HUES48 (cell line): ENCODE measurements around the gene CNTFR.
A peak's percentile ranks its signal among the peaks of the same experiment; 100 is the strongest.

Experiments used
- H3K27ac ChIP-seq: one replicate; pipeline ENCODE4 v1.7.0; 2013; ENCODE audit warnings: low read depth, low read length, inconsistent platforms
- H3K27me3 ChIP-seq: 2 replicates; pipeline ENCODE4 v1.6.1; 2013; ENCODE audit warnings: mild to moderate bottlenecking, low read length; ENCODE audit not compliant: control insufficient read depth, insufficient read depth
- H3K36me3 ChIP-seq: 2 replicates; pipeline ENCODE4 v1.6.1; 2013; ENCODE audit warnings: low read length; ENCODE audit not compliant: control insufficient read depth, insufficient read depth
- H3K4me1 ChIP-seq: 2 replicates; pipeline ENCODE4 v1.6.1; 2013; ENCODE audit warnings: mild to moderate bottlenecking, low read length; ENCODE audit not compliant: control insufficient read depth, insufficient read depth
- H3K4me3 ChIP-seq: 2 replicates; pipeline ENCODE4 v1.5.1; 2013; ENCODE audit warnings: mild to moderate bottlenecking, low read depth, low read length
- H3K9ac ChIP-seq: 2 replicates; pipeline ENCODE4 v1.6.1; 2013; ENCODE audit warnings: mild to moderate bottlenecking, low read depth, low read length, moderate library complexity
- H3K9me3 ChIP-seq: 2 replicates; pipeline ENCODE4 v1.6.1; 2013; ENCODE audit warnings: low read length; ENCODE audit not compliant: control insufficient read depth, insufficient read depth

Gene CNTFR

GRCh38 chr9:34582787-34583186 lies 6.7 kb downstream of the CNTFR start:
- Histone ChIP-seq H3K27me3 (peaks cover 98% of the 10 kb centered on the region), H3K27ac (no peak overlapping the region), H3K9me3 (no peaks in the 10 kb centered on the region), H3K4me3 (no peak overlapping the region), H3K36me3 (no peaks in the 10 kb centered on the region), H3K9ac (no peak overlapping the region), H3K4me1 (peaks cover 37% of the 10 kb centered on the region)

DNA sequence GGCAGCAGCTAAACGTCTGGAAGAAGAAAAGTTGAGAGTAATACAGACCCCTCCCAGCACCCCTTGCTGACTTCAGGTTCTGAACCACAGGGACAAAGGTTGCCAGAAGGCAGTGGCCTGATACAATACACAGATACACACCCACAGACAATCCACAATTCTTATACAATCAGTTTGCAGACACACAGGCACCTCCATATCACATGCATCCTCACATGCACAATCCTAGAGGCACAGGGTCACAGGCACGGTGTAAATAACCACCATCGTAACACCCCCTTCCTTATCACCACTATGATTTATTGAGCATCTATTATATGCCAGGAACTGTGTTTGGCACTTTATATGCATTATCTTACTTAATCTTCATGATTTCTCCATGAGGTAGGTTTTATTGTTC lies 8.2 kb downstream of the CNTFR start:
- no peak overlapping the region for H3K9ac ChIP-seq
- no peak overlapping the region for H3K4me3 ChIP-seq
- H3K27ac ChIP-seq, result no peak overlapping the region
- H3K9me3 ChIP-seq, result no peaks in the 10 kb centered on the region
- H3K27me3 ChIP-seq, result peaks cover 96% of the 10 kb centered on the region
- H3K36me3 ChIP-seq, result no peaks in the 10 kb centered on the region
- peaks cover 42% of the 10 kb centered on the region for H3K4me1 ChIP-seq

DNA sequence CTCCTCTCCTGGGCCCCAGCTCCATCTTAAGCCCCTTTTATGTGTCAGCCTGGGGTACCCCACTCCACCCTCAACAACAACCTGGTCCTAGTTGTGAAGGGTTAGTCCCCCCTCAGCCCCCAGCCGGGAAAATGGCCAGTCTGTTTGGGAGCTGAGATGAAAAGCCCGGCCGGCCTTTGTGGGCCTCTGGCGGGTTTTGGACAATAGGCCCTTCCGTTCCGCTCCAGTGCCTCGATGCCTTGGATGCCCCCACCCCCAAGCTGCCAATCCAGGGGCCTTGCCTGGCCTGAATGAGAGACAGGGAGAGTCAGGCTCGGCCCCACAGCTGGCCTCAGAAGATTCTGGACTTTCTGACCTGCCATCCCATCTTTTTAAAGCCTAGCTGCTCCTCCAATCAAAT lies 9.2 kb downstream of the CNTFR start:
- Histone ChIP-seq H3K36me3 (no peaks in the 10 kb centered on the region), H3K9ac (no peak overlapping the region), H3K27me3 (peaks cover 95% of the 10 kb centered on the region)

DNA sequence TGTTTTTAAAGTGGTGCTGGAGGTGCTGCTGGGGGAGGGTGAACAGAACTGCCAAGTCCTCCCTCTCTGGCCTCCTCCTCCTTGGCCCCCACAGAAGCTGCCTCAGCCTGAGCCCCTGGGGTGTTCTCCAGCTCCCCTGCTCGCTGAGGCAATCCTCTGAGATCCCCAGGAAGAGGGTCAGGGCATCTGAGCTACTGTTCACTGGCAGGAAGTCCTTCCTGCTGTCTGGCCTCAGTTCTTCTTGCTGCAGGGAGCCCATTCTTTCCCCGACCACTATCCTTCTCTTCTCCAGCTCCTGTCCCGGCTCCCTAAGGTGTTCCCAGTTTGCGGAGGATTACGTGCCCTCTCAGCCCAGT lies 9.7 kb downstream of the CNTFR start:
- H3K27ac ChIP-seq, result no peak overlapping the region
- H3K4me1 ChIP-seq, result peaks cover 31% of the 10 kb centered on the region
- H3K9me3 ChIP-seq, result no peaks in the 10 kb centered on the region
- no peak overlapping the region for H3K4me3 ChIP-seq
- H3K27me3 ChIP-seq, result peaks cover 95% of the 10 kb centered on the region
- no peak overlapping the region for H3K9ac ChIP-seq
- no peaks in the 10 kb centered on the region for H3K36me3 ChIP-seq

More for the DNA sequence above, 9.2 kb downstream of the CNTFR start:
- peaks cover 35% of the 10 kb centered on the region for H3K4me1 ChIP-seq
- peak overlapping the region; percentile 48 for H3K27ac ChIP-seq
- H3K9me3 ChIP-seq, result no peaks in the 10 kb centered on the region
- H3K4me3 ChIP-seq, result no peak overlapping the region

- Histone ChIP-seq H3K4me1 (peaks cover 32% of the 10 kb centered on the region), H3K27ac (no peak overlapping the region), H3K9me3 (no peaks in the 10 kb centered on the region), H3K27me3 (peaks cover 90% of the 10 kb centered on the region), H3K36me3 (no peaks in the 10 kb centered on the region), H3K4me3 (peak overlapping the region; percentile 64), H3K9ac (no peak overlapping the region)
These were observed 10.3 kb downstream of the CNTFR start for GRCh38 chr9:34579104-34579807.

DNA sequence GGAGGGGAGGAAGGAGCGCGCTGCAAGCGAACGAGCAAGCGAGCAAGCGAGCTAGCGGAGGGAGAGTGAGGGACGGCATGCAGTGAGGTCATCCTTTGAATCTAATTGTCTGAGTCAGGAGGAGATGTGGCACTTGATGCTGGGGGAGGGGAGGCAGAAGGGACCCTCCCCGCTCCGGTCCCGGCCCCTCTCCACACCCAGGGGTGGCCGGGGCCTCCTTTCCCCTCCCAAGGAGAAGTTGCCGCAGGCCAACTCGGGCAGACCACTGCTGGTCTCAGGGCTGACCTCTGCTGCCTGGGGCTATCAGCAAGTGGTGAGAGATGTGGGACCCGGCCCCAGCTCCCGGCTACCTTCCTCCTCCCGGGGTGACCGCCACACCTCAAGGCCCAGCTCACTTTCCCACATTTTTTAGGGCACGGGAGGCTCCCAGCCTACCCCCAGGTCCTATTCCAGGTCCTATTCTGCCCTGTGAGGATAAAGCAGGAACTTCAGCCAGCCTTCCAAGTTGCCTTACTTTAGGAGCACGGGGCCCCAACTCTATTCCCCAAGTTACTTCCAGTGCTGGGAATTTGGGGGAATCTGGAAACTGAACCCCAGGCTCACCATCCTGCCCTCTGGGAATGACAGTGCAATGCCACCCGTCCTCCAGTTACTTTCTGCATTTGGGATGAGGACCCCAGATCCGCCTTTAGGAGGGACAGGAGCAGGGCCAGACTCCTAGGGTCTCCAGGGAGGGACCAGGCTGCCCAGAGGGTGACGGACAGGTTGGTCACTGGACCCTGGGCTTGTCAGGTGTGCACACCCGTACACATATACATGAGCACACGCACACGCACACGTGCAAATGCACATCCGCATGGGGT lies 11.1 kb downstream of the CNTFR start:
- H3K4me3 ChIP-seq, result peak overlapping the region; percentile 64
- peak overlapping the region; percentile 77 for H3K27ac ChIP-seq
- H3K27me3 ChIP-seq, result peaks cover 82% of the 10 kb centered on the region
- peaks cover 34% of the 10 kb centered on the region for H3K4me1 ChIP-seq
- no peak overlapping the region for H3K9ac ChIP-seq
- no peaks in the 10 kb centered on the region for H3K9me3 ChIP-seq
- H3K36me3 ChIP-seq, result no peaks in the 10 kb centered on the region

- no peak overlapping the region for H3K9ac ChIP-seq
- H3K9me3 ChIP-seq, result no peaks in the 10 kb centered on the region
- peak overlapping the region; percentile 77 for H3K27ac ChIP-seq
- H3K4me1 ChIP-seq, result peaks cover 34% of the 10 kb centered on the region
- peak overlapping the region; percentile 64 for H3K4me3 ChIP-seq
- no peaks in the 10 kb centered on the region for H3K36me3 ChIP-seq
- H3K27me3 ChIP-seq, result peaks cover 74% of the 10 kb centered on the region
These were observed 11.9 kb downstream of the CNTFR start for GRCh38 chr9:34577400-34578240.

GRCh38 chr9:34576597-34577399 lies 12.7 kb downstream of the CNTFR start:
- H3K4me1 ChIP-seq, result peaks cover 34% of the 10 kb centered on the region
- no peak overlapping the region for H3K9ac ChIP-seq
- H3K27me3 ChIP-seq, result peaks cover 67% of the 10 kb centered on the region

GRCh38 chr9:34575862-34576596 lies 13.5 kb downstream of the CNTFR start:
- Histone ChIP-seq H3K9me3 (no peaks in the 10 kb centered on the region), H3K9ac (no peak overlapping the region), H3K27me3 (peaks cover 59% of the 10 kb centered on the region), H3K4me1 (peaks cover 34% of the 10 kb centered on the region), H3K4me3 (no peak overlapping the region), H3K36me3 (no peaks in the 10 kb centered on the region), H3K27ac (no peak overlapping the region)

More at GRCh38 chr9:34576597-34577399, 12.7 kb downstream of the CNTFR start:
- H3K27ac ChIP-seq, result peak overlapping the region; percentile 46
- no peaks in the 10 kb centered on the region for H3K9me3 ChIP-seq
- no peaks in the 10 kb centered on the region for H3K36me3 ChIP-seq
- H3K4me3 ChIP-seq, result peak overlapping the region; percentile 28

DNA sequence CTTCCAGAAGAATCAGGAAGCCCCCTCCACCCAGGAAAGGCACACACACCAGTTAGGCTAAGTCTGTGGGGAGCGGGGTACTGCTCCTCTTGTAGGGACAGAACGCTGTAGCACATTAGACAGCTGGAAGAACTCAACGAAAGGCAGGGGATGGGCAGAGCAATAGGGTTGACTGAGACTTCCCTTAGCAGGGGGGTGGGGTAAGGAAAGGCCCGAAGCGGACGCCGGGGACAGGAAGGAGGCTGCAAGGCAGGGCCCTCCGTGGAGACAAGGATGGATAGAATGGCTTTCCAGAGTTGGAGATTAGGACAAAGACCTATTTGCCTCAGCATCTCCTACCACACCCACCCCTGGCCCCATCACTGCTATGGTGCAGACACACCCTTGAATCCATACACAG lies 14.3 kb downstream of the CNTFR start:
- peaks cover 32% of the 10 kb centered on the region for H3K4me1 ChIP-seq
- peaks cover 56% of the 10 kb centered on the region for H3K27me3 ChIP-seq
- H3K36me3 ChIP-seq, result no peaks in the 10 kb centered on the region
- H3K4me3 ChIP-seq, result no peak overlapping the region
- H3K27ac ChIP-seq, result no peak overlapping the region
- no peak overlapping the region for H3K9ac ChIP-seq
- no peaks in the 10 kb centered on the region for H3K9me3 ChIP-seq
